Stimulated activated CD4-positive, alpha-beta T cell treated with anti-CD3 and anti-CD28 coated beads, Interleukin-12 subunit alpha, Interleukin-12 subunit beta, amount 100 ng/mL, for 4 hours (primary cell): Measurements from ENCODE around the gene SULF2.

ENCODE experiments used
- DNase-seq: peaks from one replicate; pipeline ENCODE4 v3.0.0-alpha.2; 2020

SULF2 gene

GRCh38 chr20:47783828-47784598 is 1.3 kb downstream of the SULF2 start:
- DNase-seq, result no peak

DNA sequence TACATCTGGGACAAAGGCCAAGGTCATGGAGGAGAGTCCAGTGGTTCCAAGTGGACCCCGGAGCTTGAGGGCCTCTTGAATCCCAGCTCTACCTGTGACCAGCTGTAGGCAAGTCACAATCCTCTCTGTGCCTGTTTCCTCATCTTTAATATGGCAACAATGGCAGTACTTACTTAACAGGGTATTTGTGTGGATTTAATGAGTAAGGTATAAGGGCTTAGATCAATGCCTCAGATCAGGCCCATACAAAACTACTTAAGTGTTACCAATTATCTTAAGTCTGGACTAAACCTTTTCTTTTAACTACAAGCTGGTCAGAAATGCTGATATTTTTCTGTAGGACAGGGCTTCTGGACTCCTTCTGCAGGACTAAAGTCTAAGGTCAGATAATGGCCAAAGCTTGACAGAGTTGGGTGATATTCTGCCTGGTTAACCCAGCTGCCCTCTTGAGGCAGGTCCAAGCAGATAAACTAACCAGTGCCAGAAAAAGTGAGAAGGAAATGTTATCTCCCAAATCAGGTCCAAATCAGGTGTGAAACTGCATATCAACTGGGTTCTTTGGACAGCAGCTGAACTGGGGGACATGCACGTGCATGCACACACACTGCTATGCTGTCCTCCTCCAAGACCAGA is 2.2 kb downstream of the SULF2 start:
- DNase-seq, result no peak

DNA sequence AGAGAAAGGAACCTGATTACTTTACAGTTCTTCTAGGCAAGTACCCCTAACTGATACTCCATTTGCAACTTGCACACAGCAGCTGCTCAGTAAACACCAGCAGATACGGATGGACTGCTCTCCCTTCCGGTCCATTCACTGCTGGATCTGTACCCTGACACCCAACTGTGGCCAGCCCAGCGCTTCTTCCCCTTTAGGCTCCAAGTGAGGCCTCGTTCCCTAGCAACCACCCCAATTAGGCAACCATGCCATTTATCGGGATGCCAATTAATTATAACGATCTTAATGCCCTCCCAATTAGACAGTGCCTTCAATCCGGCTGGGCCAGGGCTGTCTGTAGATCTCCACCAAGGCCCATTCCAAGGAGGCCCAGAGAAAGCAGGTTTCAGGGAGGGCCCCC is 3.2 kb downstream of the SULF2 start:
- DNase-seq, result no peak

GRCh38 chr20:47781632-47782031 is 3.6 kb downstream of the SULF2 start:
- no peak for DNase-seq

DNA sequence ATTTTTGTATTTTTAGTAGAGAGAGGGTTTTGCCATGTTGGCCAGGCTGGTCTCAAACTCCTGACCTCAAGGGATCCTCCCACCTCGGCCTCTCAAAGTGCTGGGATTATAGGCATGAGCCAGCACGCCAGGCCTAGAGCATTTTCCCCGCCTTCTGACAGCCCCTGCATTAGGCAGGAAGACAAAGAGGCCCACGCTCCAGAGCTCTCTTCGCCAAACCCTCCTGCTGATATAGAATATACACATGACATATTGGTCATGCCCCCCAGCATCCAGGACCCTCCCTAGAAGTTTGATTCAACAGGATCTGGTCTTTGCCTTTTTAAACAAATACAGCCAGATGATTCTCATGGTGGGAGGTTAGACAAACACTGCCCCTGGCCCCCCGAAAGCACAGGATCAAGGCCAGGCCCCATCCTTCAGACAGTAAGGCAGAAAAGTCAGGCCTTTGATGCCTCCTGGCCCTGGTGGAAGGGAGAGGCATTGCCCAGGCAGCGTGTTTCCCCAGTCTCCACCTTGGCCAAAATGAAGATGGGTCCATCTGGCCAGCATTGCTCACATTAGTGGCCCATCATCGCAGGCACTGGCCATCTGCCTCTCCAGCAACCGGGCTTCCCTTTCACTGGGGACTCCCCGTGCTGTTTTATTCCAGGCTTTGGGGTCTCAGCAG is 4.4 kb downstream of the SULF2 start:
- no peak for DNase-seq

GRCh38 chr20:47778398-47779354 is 6.6 kb downstream of the SULF2 start:
- DNase-seq, result no peak

GRCh38 chr20:47777220-47777619 is 8.1 kb downstream of the SULF2 start:
- DNase-seq, result no peak

DNA sequence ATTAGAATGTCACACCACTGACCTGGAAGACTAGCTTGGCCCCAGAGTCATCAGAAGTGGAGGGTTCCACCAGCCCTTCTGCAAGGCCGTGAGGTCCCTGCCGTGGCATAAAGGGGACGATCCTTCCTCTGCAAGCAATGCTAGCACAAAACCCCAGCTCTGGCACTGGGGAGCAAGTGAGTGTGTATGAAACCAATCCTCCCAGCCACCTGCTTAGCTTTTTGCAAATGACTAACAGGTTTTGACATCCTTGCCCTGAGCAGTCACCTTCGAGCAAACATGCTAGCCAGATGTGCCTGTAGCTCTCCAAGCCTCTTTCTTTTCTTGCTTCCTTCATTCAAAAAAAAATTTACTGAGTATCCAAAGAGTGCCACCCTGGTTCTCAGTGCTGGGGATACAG is 8.6 kb downstream of the SULF2 start:
- no peak for DNase-seq

- DNase-seq, result no peak
These were observed 9.4 kb downstream of the SULF2 start for GRCh38 chr20:47775841-47776240.

GRCh38 chr20:47775039-47775438 is 10.2 kb downstream of the SULF2 start:
- DNase-seq, result no peak

- DNase-seq, result no peak
These were observed 11.0 kb downstream of the SULF2 start for GRCh38 chr20:47774131-47774777.

- no peak for DNase-seq
These were observed 11.9 kb downstream of the SULF2 start for GRCh38 chr20:47773371-47773786.

DNA sequence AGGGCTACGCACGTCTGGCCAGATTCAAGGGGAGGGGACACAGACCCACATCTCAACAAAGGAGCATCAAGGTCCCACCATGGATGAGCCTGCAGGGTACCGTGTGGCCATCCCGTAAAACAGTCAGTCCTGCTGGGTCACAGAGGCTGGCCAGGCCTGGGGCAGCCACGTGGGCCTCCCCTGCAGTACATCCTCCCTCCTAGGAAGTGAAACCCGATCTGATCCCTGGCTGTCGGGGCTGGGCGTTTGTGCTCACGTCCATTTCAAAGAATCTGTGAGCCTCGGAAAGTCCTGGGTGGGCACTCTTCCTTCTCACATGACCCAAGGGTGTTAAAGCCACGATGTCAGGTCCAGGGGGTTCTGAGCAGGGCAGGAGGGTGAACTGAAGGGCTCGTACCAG is 14.3 kb downstream of the SULF2 start:
- no peak for DNase-seq

DNA sequence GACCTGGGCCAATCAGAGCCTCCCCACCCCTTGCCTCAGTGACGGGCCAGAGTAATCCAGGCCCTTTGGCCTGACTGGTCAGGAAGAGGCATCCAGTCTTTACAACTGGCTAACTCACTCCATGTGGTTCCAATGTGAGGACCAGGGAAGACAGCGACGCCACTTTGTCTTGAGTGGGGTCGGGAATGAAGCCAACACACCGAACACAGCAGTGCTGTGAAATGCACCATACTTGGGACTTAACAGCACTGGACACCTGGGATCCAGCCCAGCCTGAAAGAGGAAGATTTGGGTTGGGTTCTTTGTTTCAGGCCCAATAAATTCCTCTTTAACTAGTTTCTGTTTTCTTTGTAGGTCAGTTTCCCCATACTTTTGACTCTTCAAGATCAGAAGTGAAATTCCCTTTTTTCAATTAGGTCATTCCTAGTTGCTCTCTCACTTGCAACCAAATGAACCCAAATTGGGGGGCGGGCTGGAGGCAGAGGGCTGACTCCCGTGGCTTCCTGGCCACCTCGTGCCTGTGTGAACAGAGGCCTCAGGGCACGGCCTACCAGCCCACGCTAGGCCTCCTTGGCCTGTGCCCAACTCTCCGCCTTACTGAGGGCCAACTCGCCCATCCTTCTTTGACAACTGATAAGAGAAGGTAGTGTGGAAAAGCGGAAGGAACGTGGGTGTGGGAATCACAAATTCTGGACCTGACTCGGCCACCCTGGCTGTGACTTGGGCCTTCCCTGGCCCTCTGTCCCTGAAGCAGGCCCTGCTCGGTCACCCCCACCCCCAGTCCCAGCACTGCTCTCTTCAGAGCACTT is 17.1 kb downstream of the SULF2 start:
- no peak for DNase-seq

- DNase-seq, result no peak
These were observed 19.3 kb downstream of the SULF2 start for GRCh38 chr20:47765691-47766594.

DNA sequence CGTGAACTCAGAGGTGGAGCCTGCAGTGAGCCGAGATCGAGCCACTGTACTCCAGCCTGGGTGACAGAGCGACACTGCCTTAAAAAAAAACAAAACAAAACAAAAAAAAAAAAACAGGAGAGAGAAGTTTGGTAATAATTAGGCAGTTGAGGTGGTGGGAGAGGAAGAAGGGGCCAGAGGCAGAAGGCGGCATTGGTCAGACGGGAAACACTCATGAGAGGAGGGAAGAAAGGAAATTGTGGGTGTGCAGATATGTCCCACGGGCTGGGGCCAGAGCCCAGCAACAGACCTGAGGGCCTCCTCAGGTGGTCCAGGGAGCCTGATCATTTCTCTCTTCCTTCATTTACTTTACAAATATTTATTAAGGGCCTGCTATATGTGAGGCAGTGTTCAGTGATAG is 20.0 kb downstream of the SULF2 start:
- no peak for DNase-seq

DNA sequence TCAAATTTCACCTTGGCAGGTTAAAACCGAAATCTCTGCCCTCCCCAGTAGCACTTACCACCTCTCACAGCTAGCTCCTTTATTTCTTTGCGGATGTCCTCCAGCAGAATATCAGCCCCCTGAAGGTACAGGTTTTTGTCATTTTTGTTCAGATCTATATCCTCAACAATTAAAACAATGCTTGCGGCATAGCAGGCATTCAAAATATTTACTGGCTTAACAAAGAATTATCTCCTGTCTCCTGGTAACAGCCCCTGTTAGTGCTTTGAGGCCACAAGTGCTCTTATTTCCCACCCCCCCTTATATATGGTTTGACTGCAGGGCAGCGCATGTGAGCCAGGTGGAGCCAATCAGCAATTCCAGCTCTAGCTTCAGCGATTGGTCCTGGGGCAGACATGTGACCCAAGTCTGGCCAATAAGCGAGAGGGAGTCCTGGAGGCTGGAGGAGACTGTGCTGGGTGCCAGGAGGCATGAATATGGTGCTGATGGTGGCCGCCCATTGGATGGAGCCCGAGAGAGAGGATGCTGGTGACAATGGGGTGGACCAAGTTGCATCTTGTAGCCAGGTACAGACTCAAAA is 21.0 kb downstream of the SULF2 start:
- no peak for DNase-seq

DNA sequence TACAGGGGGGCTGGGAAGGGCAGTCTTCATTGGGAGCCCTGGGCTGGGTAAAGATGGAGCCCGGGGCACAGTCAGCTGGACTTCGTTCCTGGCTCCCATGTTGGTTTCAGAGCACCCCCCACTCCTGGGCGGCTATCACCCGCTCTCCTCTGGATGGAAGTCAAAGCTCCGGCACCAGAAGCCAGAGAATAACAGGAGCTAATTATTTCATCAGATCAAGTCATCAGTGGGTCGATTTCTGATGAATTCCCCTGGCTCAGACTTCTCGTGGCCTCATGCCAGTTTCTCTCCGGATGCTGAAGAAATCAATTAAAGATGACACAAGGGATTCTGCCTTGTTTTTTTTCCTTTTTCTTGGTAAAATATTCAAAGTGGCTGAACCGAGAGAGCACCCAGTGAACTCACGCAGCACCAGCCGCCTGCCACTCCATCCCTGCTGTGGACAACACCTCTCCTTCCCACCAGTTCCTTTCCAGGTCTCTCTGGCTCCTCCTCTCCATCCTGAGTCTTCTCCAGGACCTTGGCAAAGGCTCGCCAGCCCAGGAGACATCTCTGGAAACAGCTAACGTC is 22.5 kb downstream of the SULF2 start:
- DNase-seq, result no peak

DNA sequence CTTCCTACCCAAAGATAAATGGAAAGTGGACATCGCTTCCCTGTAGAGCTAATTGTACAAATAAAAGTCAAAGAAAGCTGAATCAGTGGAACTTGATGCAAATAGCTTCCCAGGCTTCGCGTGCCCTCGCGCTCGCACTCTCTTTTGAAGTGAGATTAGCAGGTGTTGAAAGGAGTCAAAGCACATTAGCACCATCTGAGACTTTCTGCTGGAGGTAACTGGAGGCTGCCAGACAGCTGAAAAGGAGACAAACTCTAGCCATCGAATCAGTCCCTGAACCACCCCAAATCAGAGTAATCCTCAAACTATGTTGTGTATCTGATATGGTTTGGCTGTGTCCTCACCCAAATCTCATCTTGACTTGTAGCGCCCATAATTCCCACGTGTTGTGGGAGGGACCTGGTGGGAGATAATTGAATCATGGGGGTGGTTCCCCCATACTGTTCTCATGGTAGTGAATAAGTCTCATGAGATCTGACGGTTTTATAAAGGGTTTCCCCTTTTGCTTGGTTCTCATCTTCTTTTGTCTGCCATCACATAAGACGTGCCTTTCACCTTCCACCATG is 23.7 kb downstream of the SULF2 start:
- DNase-seq, result no peak
